Keratinocyte (primary cell): ENCODE measurements around the gene CLCN7. TPM values are rescaled to one million over a fixed set of nuclear protein-coding genes. Genes with fewer than 3 reads are reported as not detected.

ENCODE experiments used
- DNase-seq: peaks from one replicate; pipeline ENCODE4 v3.0.0-alpha.2; 2011; ENCODE audit warnings: low read depth, missing footprints, low spot score
- FAIRE-seq: peaks from 2 replicates; lab custom pipeline; 2011; peaks lifted over from hg19 to GRCh38; lab: Jason Lieb, UNC
- H2AFZ ChIP-seq: 2 replicates; pipeline ENCODE4 v1.6.0; 2012; ENCODE audit warnings: low read length, control low read depth, inconsistent platforms; ENCODE audit not compliant: control insufficient read depth
- H3K27ac ChIP-seq: 2 replicates; pipeline ENCODE4 v1.5.1; 2011; ENCODE audit warnings: low read length; ENCODE audit not compliant: control insufficient read depth, insufficient read depth
- H3K27me3 ChIP-seq: 3 replicates; pipeline ENCODE4 v1.6.0; 2011; ENCODE audit warnings: low read length; ENCODE audit not compliant: control insufficient read depth, insufficient read depth; ENCODE audit errors: extremely low read depth
- H3K36me3 ChIP-seq, 2 experiments: 2 replicates in 1 of 2; 3 replicates in 1 of 2; pipeline ENCODE4 v1.5.1; 2011; ENCODE audit warnings: low read length in 2 of 2, mild to moderate bottlenecking in 1 of 2; ENCODE audit not compliant: control insufficient read depth in 2 of 2, insufficient read depth in 2 of 2; ENCODE audit errors: extremely low read depth in 1 of 2
- H3K4me1 ChIP-seq: 3 replicates; pipeline ENCODE4 v1.5.1; 2011; ENCODE audit warnings: low read length; ENCODE audit not compliant: control insufficient read depth, insufficient read depth; ENCODE audit errors: extremely low read depth
- H3K4me2 ChIP-seq: 3 replicates; pipeline ENCODE4 v1.6.0; 2011; ENCODE audit warnings: low read depth, low read length; ENCODE audit not compliant: control insufficient read depth, insufficient read depth; ENCODE audit errors: extremely low read depth
- H3K4me3 ChIP-seq, 3 experiments: fragments of 200-600 bp in 1 of 3; sonication (generic) in 1 of 3; 2 replicates in 2 of 3; 3 replicates in 1 of 3; pipeline ENCODE4 v1.5.1; 2011 to 2016; ENCODE audit warnings: low read length in 3 of 3, mild to moderate bottlenecking in 3 of 3, control low read depth in 2 of 3, inconsistent platforms in 1 of 3, low read depth in 1 of 3, mixed read lengths in 1 of 3, mixed run types in 1 of 3, moderate library complexity in 1 of 3; ENCODE audit not compliant: control insufficient read depth in 2 of 3, insufficient read depth in 2 of 3; ENCODE audit errors: extremely low read depth in 1 of 3
- H3K79me2 ChIP-seq: 2 replicates; pipeline ENCODE4 v1.6.0; 2012; ENCODE audit warnings: low read length; ENCODE audit not compliant: control insufficient read depth, insufficient read depth
- H3K9ac ChIP-seq: 3 replicates; pipeline ENCODE4 v1.6.0; 2011; ENCODE audit warnings: low read length; ENCODE audit not compliant: control insufficient read depth, insufficient read depth; ENCODE audit errors: extremely low read depth
- H3K9me1 ChIP-seq: 3 replicates; pipeline ENCODE4 v1.6.0; 2011; ENCODE audit warnings: low read length; ENCODE audit not compliant: control insufficient read depth, insufficient read depth; ENCODE audit errors: extremely low read depth
- H3K9me3 ChIP-seq: 2 replicates; pipeline ENCODE4 v1.5.1; 2012; ENCODE audit warnings: low read depth, low read length; ENCODE audit not compliant: control insufficient read depth
- H4K20me1 ChIP-seq: 3 replicates; pipeline ENCODE4 v1.6.0; 2011; ENCODE audit warnings: low read length; ENCODE audit not compliant: control insufficient read depth, insufficient read depth; ENCODE audit errors: extremely low read depth
- EZH2 ChIP-seq: IDR thresholded peaks from one replicate; pipeline ENCODE4 v1.6.1; 2012; ENCODE audit warnings: inconsistent platforms, mild to moderate bottlenecking, low read length, moderate library complexity
- dilution Hi-C: fragments of 300-500 bp; cut with MboI; formaldehyde crosslinking; loops from one replicate; pipeline ENCODE4 v1.7.0; 2020; ENCODE audit warnings: low sequenced_read_pairs; ENCODE audit not compliant: extremely low pct_ligation_motif_present
- polyA plus RNA-seq, 5 experiments: library from polyadenylated mRNA; depleted of rRNA in 3 of 5; stranded (reverse) in 3 of 5; stranded (forward) in 1 of 5; unstranded in 1 of 5; fragments of >200 nt; gene quantifications; 1 replicate in 1 of 5; 2 replicates in 3 of 5; 3 replicates in 1 of 5; pipeline versions ENCODE4 v1.2.1 to v1.2.3, GENCODE V29; 2011 to 2012; ENCODE audit warnings: missing spikeins in 2 of 5, low read depth in 1 of 5, low replicate concordance in 1 of 5
- TF ChIP-seq, protein P1 (sequence below), 3 experiments: IDR thresholded peaks in 1 of 3; conservative IDR thresholded peaks in 1 of 3; optimal IDR thresholded peaks in 1 of 3; 2 replicates in 2 of 3; 3 replicates in 1 of 3; pipeline versions ENCODE3 to v1.5.1; 2011; ENCODE audit warnings: low read length in 3 of 3, mild to moderate bottlenecking in 3 of 3, moderate library complexity in 2 of 3, control low read depth in 1 of 3, inconsistent platforms in 1 of 3; ENCODE audit not compliant: insufficient read depth in 2 of 3; ENCODE audit errors: extremely low read depth in 1 of 3

CLCN7 gene
- polyA plus RNA-seq, 1 donor (not counting 4 experiments of a cell fraction or from before 2014, with no cell fraction given): 13.3 TPM

- H3K9ac ChIP-seq: no peak overlapping the region
- dilution Hi-C loops: no loop called here
Measured at GRCh38 chr16:1431497-1432270, 43.1 kb downstream of the CLCN7 start.

GRCh38 chr16:1430759-1431496 lies 43.9 kb downstream of the CLCN7 start, which contains the start of gene PERCC1:
TSS of gene PERCC1 (plus strand) at chr16:1431078. CDS start at chr16:1432594, 1,516 bp downstream.
- Histone ChIP-seq H4K20me1 (no peaks in the 10 kb centered on the region), H3K4me3 (no peak within 1 kb of the TSS), H3K36me3 (no peaks in the 10 kb centered on the region), H3K4me1 (no peaks in the 10 kb centered on the region), H3K9me1 (no peaks in the 10 kb centered on the region), H3K9me3 (no peaks in the 10 kb centered on the region), H3K4me2 (no peak within 1 kb of the TSS), H3K9ac (no peak within 1 kb of the TSS), H3K27ac (no peak within 1 kb of the TSS), H3K27me3 (no peaks in the 10 kb centered on the region), H3K79me2 (no peaks in the 10 kb centered on the region), H2AFZ (no peak within 1 kb of the TSS)
- TF ChIP-seq, protein P1, sequence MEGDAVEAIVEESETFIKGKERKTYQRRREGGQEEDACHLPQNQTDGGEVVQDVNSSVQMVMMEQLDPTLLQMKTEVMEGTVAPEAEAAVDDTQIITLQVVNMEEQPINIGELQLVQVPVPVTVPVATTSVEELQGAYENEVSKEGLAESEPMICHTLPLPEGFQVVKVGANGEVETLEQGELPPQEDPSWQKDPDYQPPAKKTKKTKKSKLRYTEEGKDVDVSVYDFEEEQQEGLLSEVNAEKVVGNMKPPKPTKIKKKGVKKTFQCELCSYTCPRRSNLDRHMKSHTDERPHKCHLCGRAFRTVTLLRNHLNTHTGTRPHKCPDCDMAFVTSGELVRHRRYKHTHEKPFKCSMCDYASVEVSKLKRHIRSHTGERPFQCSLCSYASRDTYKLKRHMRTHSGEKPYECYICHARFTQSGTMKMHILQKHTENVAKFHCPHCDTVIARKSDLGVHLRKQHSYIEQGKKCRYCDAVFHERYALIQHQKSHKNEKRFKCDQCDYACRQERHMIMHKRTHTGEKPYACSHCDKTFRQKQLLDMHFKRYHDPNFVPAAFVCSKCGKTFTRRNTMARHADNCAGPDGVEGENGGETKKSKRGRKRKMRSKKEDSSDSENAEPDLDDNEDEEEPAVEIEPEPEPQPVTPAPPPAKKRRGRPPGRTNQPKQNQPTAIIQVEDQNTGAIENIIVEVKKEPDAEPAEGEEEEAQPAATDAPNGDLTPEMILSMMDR (optimal IDR thresholded peaks at IDR 0.05 in 1 of 3, IDR thresholded peaks at IDR 0.05 in 1 of 3, conservative IDR thresholded peaks at IDR 0.05 in 1 of 3; ENCODE audit: extremely low read depth in 1 of 3, insufficient read depth in 2 of 3, low read length in 3 of 3): no peak
- no peak for TF ChIP-seq EZH2
- dilution Hi-C loops: no loop called here
- DNase-seq (no peak), FAIRE-seq (no peak)

More at GRCh38 chr16:1431497-1432270, 43.1 kb downstream of the CLCN7 start:
- H3K27me3 ChIP-seq: no peaks in the 10 kb centered on the region
- TF ChIP-seq EZH2: no peak
- TF ChIP-seq, protein P1 (optimal IDR thresholded peaks at IDR 0.05 in 1 of 3, IDR thresholded peaks at IDR 0.05 in 1 of 3, conservative IDR thresholded peaks at IDR 0.05 in 1 of 3; ENCODE audit: extremely low read depth in 1 of 3, insufficient read depth in 2 of 3, low read length in 3 of 3): no peak
- no peak overlapping the region for H3K4me3 ChIP-seq
- no peaks in the 10 kb centered on the region for H3K9me3 ChIP-seq
- H3K27ac ChIP-seq: no peak overlapping the region
- H2AFZ ChIP-seq: no peak overlapping the region
- H3K9me1 ChIP-seq: no peaks in the 10 kb centered on the region
- H3K36me3 ChIP-seq: no peaks in the 10 kb centered on the region
- no peaks in the 10 kb centered on the region for H3K4me1 ChIP-seq
- H3K79me2 ChIP-seq: no peaks in the 10 kb centered on the region
- no peak overlapping the region for H3K4me2 ChIP-seq
- DNase-seq (no peak), FAIRE-seq (no peak)
- no peaks in the 10 kb centered on the region for H4K20me1 ChIP-seq
